ENCODE results near the gene UNC80.

Gene UNC80

GRCh38 chr2:210000464-210001324, 229.1 kb downstream of the UNC80 start:
- Histone ChIP-seq H3K4me3 (ENCODE audit: low read depth in 1 of 2, low read length in 2 of 2) (no peak overlapping the region), H3K9me3 (ENCODE audit: control insufficient read depth in 1 of 2, low read length in 2 of 2) (no peaks in the 10 kb centered on the region), H3K27me3 (ENCODE audit: low read depth, low read length) (no peaks in the 10 kb centered on the region), H3K4me1 (ENCODE audit: control insufficient read depth in 1 of 2, insufficient read depth in 2 of 2, low read length in 2 of 2) (peaks cover 16 to 28% of the 10 kb centered on the region in 2 donors), H3K27ac (ENCODE audit: low read length) (no peak overlapping the region), H3K36me3 (ENCODE audit: control insufficient read depth in 1 of 2, insufficient read depth in 2 of 2, low read length in 2 of 2) (no peaks in the 10 kb centered on the region)

DNA sequence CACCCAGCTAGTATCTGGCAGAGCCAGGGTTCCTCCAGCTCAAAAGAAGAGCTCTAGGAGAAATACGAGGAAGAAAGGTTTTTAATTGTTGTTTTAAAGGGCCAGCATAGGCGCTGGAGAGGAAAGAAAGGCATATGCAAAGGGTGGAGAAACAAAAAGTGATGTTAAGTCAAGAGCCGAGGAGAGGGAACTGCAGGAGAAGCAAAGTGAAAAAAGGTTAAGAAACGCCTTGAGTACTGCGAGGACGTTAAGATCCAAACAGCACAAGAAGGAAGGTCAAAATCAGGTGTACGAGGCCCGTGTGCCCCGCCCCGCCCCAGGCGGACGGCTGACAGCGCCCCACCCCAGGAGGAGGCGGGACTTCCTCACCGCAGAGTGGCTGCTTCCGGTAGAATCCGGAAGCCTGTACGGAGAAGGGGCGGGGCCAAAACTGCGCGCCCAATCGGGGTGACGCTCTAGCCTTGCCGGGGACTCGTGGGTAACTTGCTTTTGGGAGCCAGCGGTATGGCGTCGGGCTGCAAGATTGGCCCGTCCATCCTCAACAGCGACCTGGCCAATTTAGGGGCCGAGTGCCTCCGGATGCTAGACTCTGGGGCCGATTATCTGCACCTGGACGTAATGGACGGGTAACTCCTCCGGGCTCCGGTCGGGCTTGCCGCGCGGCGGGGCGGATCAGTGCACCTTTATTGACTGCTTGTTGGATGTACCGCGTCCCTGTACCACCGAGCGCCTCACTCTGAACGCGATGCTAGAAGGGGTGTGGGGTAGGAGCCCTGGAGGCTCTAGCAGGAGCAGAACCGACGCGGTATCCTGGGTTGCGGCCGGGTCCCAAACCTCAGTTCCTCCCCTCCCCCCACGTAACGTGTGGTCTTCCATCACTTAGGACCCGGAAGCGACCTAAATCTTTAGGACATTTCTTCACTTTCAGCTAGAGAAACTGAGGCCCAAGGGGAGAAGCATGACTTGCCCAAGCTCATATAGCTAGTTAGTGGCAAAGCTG, 230.8 kb downstream of the UNC80 start, which contains the start of gene RPE:
Gene RPE (plus strand): TSS at position 481 of the 1,000 bp plus-strand sequence. CDS start 24 bp downstream, at position 505.
- peaks cover 22 to 35% of the 10 kb centered on the region in 2 donors for H3K4me1 ChIP-seq (ENCODE audit: control insufficient read depth in 1 of 2, insufficient read depth in 2 of 2, low read length in 2 of 2)
- no peaks in the 10 kb centered on the region for H3K9me3 ChIP-seq (ENCODE audit: control insufficient read depth in 1 of 2, low read length in 2 of 2)
- H3K27me3 ChIP-seq (ENCODE audit: low read depth, low read length): no peaks in the 10 kb centered on the region
- peak within 1 kb of the TSS; percentile 94 for H3K27ac ChIP-seq (ENCODE audit: low read length)
- H3K36me3 ChIP-seq (ENCODE audit: control insufficient read depth in 1 of 2, insufficient read depth in 2 of 2, low read length in 2 of 2): no peaks in the 10 kb centered on the region
- peak within 1 kb of the TSS; percentile 96 to 99 for H3K4me3 ChIP-seq (ENCODE audit: low read depth in 1 of 2, low read length in 2 of 2)

- peak overlapping the region; percentile 96 to 99 for H3K4me3 ChIP-seq (ENCODE audit: low read depth in 1 of 2, low read length in 2 of 2)
- H3K9me3 ChIP-seq (ENCODE audit: control insufficient read depth in 1 of 2, low read length in 2 of 2): no peaks in the 10 kb centered on the region
- peak overlapping the region; percentile 77 for H3K27ac ChIP-seq (ENCODE audit: low read length)
- H3K4me1 ChIP-seq (ENCODE audit: control insufficient read depth in 1 of 2, insufficient read depth in 2 of 2, low read length in 2 of 2): peaks cover 22 to 35% of the 10 kb centered on the region in 2 donors
- H3K27me3 ChIP-seq (ENCODE audit: low read depth, low read length): no peaks in the 10 kb centered on the region
- no peaks in the 10 kb centered on the region for H3K36me3 ChIP-seq (ENCODE audit: control insufficient read depth in 1 of 2, insufficient read depth in 2 of 2, low read length in 2 of 2)
Measured at GRCh38 chr2:210003359-210003758, 231.7 kb downstream of the UNC80 start.

GRCh38 chr2:210004881-210005280, 233.2 kb downstream of the UNC80 start:
- Histone ChIP-seq H3K27me3 (ENCODE audit: low read depth, low read length) (no peaks in the 10 kb centered on the region), H3K9me3 (ENCODE audit: control insufficient read depth in 1 of 2, low read length in 2 of 2) (no peaks in the 10 kb centered on the region), H3K36me3 (ENCODE audit: control insufficient read depth in 1 of 2, insufficient read depth in 2 of 2, low read length in 2 of 2) (peaks cover 2 to 4% of the 10 kb centered on the region in 2 donors), H3K27ac (ENCODE audit: low read length) (peak overlapping the region; percentile 49), H3K4me1 (ENCODE audit: control insufficient read depth in 1 of 2, insufficient read depth in 2 of 2, low read length in 2 of 2) (peaks cover 22 to 35% of the 10 kb centered on the region in 2 donors), H3K4me3 (ENCODE audit: low read depth in 1 of 2, low read length in 2 of 2) (no peak overlapping the region)

GRCh38 chr2:210007895-210008294, 236.3 kb downstream of the UNC80 start:
- Histone ChIP-seq H3K27me3 (ENCODE audit: low read depth, low read length) (no peaks in the 10 kb centered on the region), H3K27ac (ENCODE audit: low read length) (no peak overlapping the region), H3K4me3 (ENCODE audit: low read depth in 1 of 2, low read length in 2 of 2) (no peak overlapping the region), H3K36me3 (ENCODE audit: control insufficient read depth in 1 of 2, insufficient read depth in 2 of 2, low read length in 2 of 2) (peaks cover 5 to 11% of the 10 kb centered on the region in 2 donors), H3K9me3 (ENCODE audit: control insufficient read depth in 1 of 2, low read length in 2 of 2) (no peaks in the 10 kb centered on the region), H3K4me1 (ENCODE audit: control insufficient read depth in 1 of 2, insufficient read depth in 2 of 2, low read length in 2 of 2) (peaks cover 22 to 35% of the 10 kb centered on the region in 2 donors)

GRCh38 chr2:210009126-210009525, 237.5 kb downstream of the UNC80 start:
- no peaks in the 10 kb centered on the region for H3K27me3 ChIP-seq (ENCODE audit: low read depth, low read length)
- no peak overlapping the region for H3K4me3 ChIP-seq (ENCODE audit: low read depth in 1 of 2, low read length in 2 of 2)
- peaks cover 5 to 11% of the 10 kb centered on the region in 2 donors for H3K36me3 ChIP-seq (ENCODE audit: control insufficient read depth in 1 of 2, insufficient read depth in 2 of 2, low read length in 2 of 2)
- peaks cover 21 to 22% of the 10 kb centered on the region in 2 donors for H3K4me1 ChIP-seq (ENCODE audit: control insufficient read depth in 1 of 2, insufficient read depth in 2 of 2, low read length in 2 of 2)
- H3K27ac ChIP-seq (ENCODE audit: low read length): no peak overlapping the region
- no peaks in the 10 kb centered on the region for H3K9me3 ChIP-seq (ENCODE audit: control insufficient read depth in 1 of 2, low read length in 2 of 2)

DNA sequence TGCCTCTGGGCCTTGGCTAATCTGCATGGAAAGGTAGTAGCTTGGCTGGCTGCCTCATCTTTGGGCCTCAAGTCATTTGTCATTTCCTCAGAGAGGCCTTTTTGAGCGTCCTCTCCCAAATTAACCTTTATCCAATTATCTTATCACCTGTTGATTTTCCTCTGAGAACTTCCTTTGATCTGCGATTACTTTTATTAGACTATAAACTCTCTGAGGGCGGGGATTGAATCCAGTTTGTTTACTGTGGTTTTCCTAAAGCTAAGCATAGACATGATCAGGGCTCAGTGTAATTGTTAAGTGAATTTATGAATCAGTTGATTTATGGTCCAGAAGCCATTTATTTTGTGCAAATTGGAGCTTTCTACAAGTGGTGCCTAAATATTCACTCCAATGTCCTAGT, 238.3 kb downstream of the UNC80 start:
- peaks cover 5 to 14% of the 10 kb centered on the region in 2 donors for H3K36me3 ChIP-seq (ENCODE audit: control insufficient read depth in 1 of 2, insufficient read depth in 2 of 2, low read length in 2 of 2)
- H3K27me3 ChIP-seq (ENCODE audit: low read depth, low read length): no peaks in the 10 kb centered on the region
- peaks cover 13 to 15% of the 10 kb centered on the region in 2 donors for H3K4me1 ChIP-seq (ENCODE audit: control insufficient read depth in 1 of 2, insufficient read depth in 2 of 2, low read length in 2 of 2)
- H3K4me3 ChIP-seq (ENCODE audit: low read depth in 1 of 2, low read length in 2 of 2): no peak overlapping the region
- no peaks in the 10 kb centered on the region for H3K9me3 ChIP-seq (ENCODE audit: control insufficient read depth in 1 of 2, low read length in 2 of 2)
- no peak overlapping the region for H3K27ac ChIP-seq (ENCODE audit: low read length)

GRCh38 chr2:210020138-210020537, 248.5 kb downstream of the UNC80 start:
- Histone ChIP-seq H3K36me3 (ENCODE audit: control insufficient read depth in 1 of 2, insufficient read depth in 2 of 2, low read length in 2 of 2) (peaks cover 51 to 53% of the 10 kb centered on the region in 2 donors), H3K9me3 (ENCODE audit: control insufficient read depth in 1 of 2, low read length in 2 of 2) (no peaks in the 10 kb centered on the region), H3K27me3 (ENCODE audit: low read depth, low read length) (no peaks in the 10 kb centered on the region), H3K27ac (ENCODE audit: low read length) (no peak overlapping the region), H3K4me3 (ENCODE audit: low read depth in 1 of 2, low read length in 2 of 2) (no peak overlapping the region), H3K4me1 (ENCODE audit: control insufficient read depth in 1 of 2, insufficient read depth in 2 of 2, low read length in 2 of 2) (no peaks in the 10 kb centered on the region)

DNA sequence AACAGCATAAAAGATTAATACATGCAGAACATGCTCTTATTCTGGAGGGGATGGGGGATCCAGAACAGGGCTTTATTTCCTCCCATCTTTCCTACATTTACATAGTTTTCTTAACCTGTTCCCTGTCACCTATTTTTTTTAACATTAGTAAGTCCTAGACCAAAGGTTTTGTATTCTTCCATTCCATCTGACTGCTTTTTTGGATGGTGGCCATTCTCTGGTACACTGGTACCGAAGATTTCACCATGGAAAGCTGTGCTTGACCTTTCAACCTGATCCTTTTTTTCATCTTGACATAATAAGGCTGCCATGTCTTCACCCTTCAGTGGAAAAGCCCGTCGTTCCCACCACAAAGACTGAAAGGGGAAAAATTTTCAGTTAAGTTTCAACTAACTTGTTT, 251.2 kb downstream of the UNC80 start:
- no peak overlapping the region for H3K27ac ChIP-seq (ENCODE audit: low read length)
- peaks cover 33 to 35% of the 10 kb centered on the region in 2 donors for H3K36me3 ChIP-seq (ENCODE audit: control insufficient read depth in 1 of 2, insufficient read depth in 2 of 2, low read length in 2 of 2)
- no peak overlapping the region for H3K4me3 ChIP-seq (ENCODE audit: low read depth in 1 of 2, low read length in 2 of 2)
- no peaks in the 10 kb centered on the region for H3K4me1 ChIP-seq (ENCODE audit: control insufficient read depth in 1 of 2, insufficient read depth in 2 of 2, low read length in 2 of 2)
- H3K27me3 ChIP-seq (ENCODE audit: low read depth, low read length): no peaks in the 10 kb centered on the region
- H3K9me3 ChIP-seq (ENCODE audit: control insufficient read depth in 1 of 2, low read length in 2 of 2): no peaks in the 10 kb centered on the region

GRCh38 chr2:210027608-210028007, 256.0 kb downstream of the UNC80 start:
- Histone ChIP-seq H3K36me3 (ENCODE audit: control insufficient read depth in 1 of 2, insufficient read depth in 2 of 2, low read length in 2 of 2) (peaks cover 15 to 18% of the 10 kb centered on the region in 2 donors), H3K27ac (ENCODE audit: low read length) (no peak overlapping the region), H3K9me3 (ENCODE audit: control insufficient read depth in 1 of 2, low read length in 2 of 2) (no peaks in the 10 kb centered on the region), H3K4me3 (ENCODE audit: low read depth in 1 of 2, low read length in 2 of 2) (no peak overlapping the region), H3K4me1 (ENCODE audit: control insufficient read depth in 1 of 2, insufficient read depth in 2 of 2, low read length in 2 of 2) (no peaks in the 10 kb centered on the region), H3K27me3 (ENCODE audit: low read depth, low read length) (no peaks in the 10 kb centered on the region)

DNA sequence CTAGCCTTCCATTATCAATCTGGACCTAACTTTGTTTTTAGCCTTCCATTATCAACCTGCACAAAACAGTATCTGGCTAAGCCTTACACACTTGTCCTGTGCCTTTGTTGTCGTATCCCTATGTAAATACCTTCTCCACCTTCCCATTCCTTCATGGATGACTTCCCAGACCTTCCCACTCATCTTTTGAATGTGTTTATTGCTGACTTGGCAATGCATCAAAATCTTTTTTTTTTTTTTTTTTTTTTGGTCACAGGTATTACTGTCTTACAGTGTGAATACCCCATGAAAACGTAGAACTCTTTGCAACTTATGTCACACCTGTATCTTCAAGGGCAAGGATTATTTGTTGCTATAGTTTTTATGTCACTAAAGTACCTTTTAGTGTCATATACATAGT, 256.5 kb downstream of the UNC80 start:
- H3K9me3 ChIP-seq (ENCODE audit: control insufficient read depth in 1 of 2, low read length in 2 of 2): no peaks in the 10 kb centered on the region
- H3K4me3 ChIP-seq (ENCODE audit: low read depth in 1 of 2, low read length in 2 of 2): no peak overlapping the region
- no peaks in the 10 kb centered on the region for H3K4me1 ChIP-seq (ENCODE audit: control insufficient read depth in 1 of 2, insufficient read depth in 2 of 2, low read length in 2 of 2)
- no peak overlapping the region for H3K27ac ChIP-seq (ENCODE audit: low read length)
- H3K36me3 ChIP-seq (ENCODE audit: control insufficient read depth in 1 of 2, insufficient read depth in 2 of 2, low read length in 2 of 2): peaks cover 9 to 14% of the 10 kb centered on the region in 2 donors
- H3K27me3 ChIP-seq (ENCODE audit: low read depth, low read length): no peaks in the 10 kb centered on the region
